ENCODE results near the gene INTS7. TPM values are rescaled to one million over a fixed set of nuclear protein-coding genes. Genes with fewer than 3 reads are reported as not detected.
A peak's percentile ranks its signal among the peaks of the same experiment; 100 is the strongest.

The INTS7 gene
- total RNA-seq, 1 donor from 2014 or later: 20.7 TPM

- no peaks in the 10 kb centered on the region for H3K27me3 Mint-ChIP-seq (ENCODE audit: insufficient read depth, low read depth)
These were observed 32.4 kb upstream of the INTS7 start for GRCh38 chr1:212067787-212068186.

GRCh38 chr1:212062832-212063438 is 27.6 kb upstream of the INTS7 start:
- DNase-seq (ENCODE audit: low spot score): peak; percentile 40
- H3K4me1 Mint-ChIP-seq: no peaks in the 10 kb centered on the region
- H3K79me2 ChIP-seq (ENCODE audit: low read depth): no peaks in the 10 kb centered on the region
- H3K9me3 Mint-ChIP-seq: peaks cover 11% of the 10 kb centered on the region
- H3K27ac ChIP-seq: no peak overlapping the region
- H3K9ac ChIP-seq: no peak overlapping the region
- peaks cover 21% of the 10 kb centered on the region for H3K36me3 ChIP-seq
- no peak for TF ChIP-seq EZH2 (IDR thresholded peaks at IDR 0.05)
- no peak for TF ChIP-seq EZH2phosphoT487 (IDR thresholded peaks at IDR 0.05)
- peak; percentile 69 for TF ChIP-seq CTCF (IDR thresholded peaks at IDR 0.05)
- no peaks in the 10 kb centered on the region for H3K27me3 Mint-ChIP-seq (ENCODE audit: insufficient read depth, low read depth)
- no peak overlapping the region for H3K4me3 Mint-ChIP-seq
- no peaks in the 10 kb centered on the region for H3K27me3 ChIP-seq
- H3K9me3 ChIP-seq (ENCODE audit: low read depth): no peaks in the 10 kb centered on the region
- H3K27ac Mint-ChIP-seq: no peak overlapping the region
- no peak overlapping the region for H2AFZ ChIP-seq (replicated peaks)
- H3K4me3 ChIP-seq: no peak overlapping the region
- H3K36me3 Mint-ChIP-seq: peaks cover 45% of the 10 kb centered on the region
- H4K20me1 ChIP-seq (ENCODE audit: low read depth): no peaks in the 10 kb centered on the region
- H3F3A ChIP-seq (ENCODE audit: low read depth): no peaks in the 10 kb centered on the region
- no peaks in the 10 kb centered on the region for H3K4me1 ChIP-seq
- no peak overlapping the region for H3K4me2 ChIP-seq

More at GRCh38 chr1:212067787-212068186, 32.4 kb upstream of the INTS7 start:
- no peaks in the 10 kb centered on the region for H3F3A ChIP-seq (ENCODE audit: low read depth)
- Mint-ChIP-seq H3K27ac (no peak overlapping the region), H3K4me1 (no peaks in the 10 kb centered on the region), H3K4me3 (no peak overlapping the region), H3K9me3 (no peaks in the 10 kb centered on the region), H3K36me3 (peaks cover 29% of the 10 kb centered on the region)
- H3K27ac ChIP-seq: no peak overlapping the region
- H4K20me1 ChIP-seq (ENCODE audit: low read depth): no peaks in the 10 kb centered on the region
- no peaks in the 10 kb centered on the region for H3K9me3 ChIP-seq (ENCODE audit: low read depth)
- H3K4me2 ChIP-seq: no peak overlapping the region
- peaks cover 32% of the 10 kb centered on the region for H3K36me3 ChIP-seq
- H3K4me1 ChIP-seq: no peaks in the 10 kb centered on the region
- TF ChIP-seq EZH2phosphoT487 (IDR thresholded peaks at IDR 0.05) (no peak), EZH2 (IDR thresholded peaks at IDR 0.05) (no peak), CTCF (IDR thresholded peaks at IDR 0.05) (no peak)
- H3K79me2 ChIP-seq (ENCODE audit: low read depth): no peaks in the 10 kb centered on the region
- H3K27me3 ChIP-seq: no peaks in the 10 kb centered on the region
- no peak overlapping the region for H3K4me3 ChIP-seq
- no peak overlapping the region for H2AFZ ChIP-seq (replicated peaks)
- no peak for DNase-seq (ENCODE audit: low spot score)
- H3K9ac ChIP-seq: no peak overlapping the region

GRCh38 chr1:212060632-212061472 is 25.5 kb upstream of the INTS7 start:
- Histone ChIP-seq H3K36me3 (peaks cover 36% of the 10 kb centered on the region), H3K27ac (no peak overlapping the region), H3K9ac (no peak overlapping the region), H3K79me2 (ENCODE audit: low read depth) (no peaks in the 10 kb centered on the region), H3K4me3 (no peak overlapping the region), H2AFZ (replicated peaks) (no peak overlapping the region), H3K27me3 (no peaks in the 10 kb centered on the region), H3K4me1 (no peaks in the 10 kb centered on the region), H3F3A (ENCODE audit: low read depth) (no peaks in the 10 kb centered on the region), H4K20me1 (ENCODE audit: low read depth) (no peaks in the 10 kb centered on the region), H3K4me2 (no peak overlapping the region), H3K9me3 (ENCODE audit: low read depth) (no peaks in the 10 kb centered on the region)
- peaks cover 56% of the 10 kb centered on the region for H3K36me3 Mint-ChIP-seq
- DNase-seq (ENCODE audit: low spot score): no peak
- peaks cover 29% of the 10 kb centered on the region for H3K9me3 Mint-ChIP-seq
- H3K4me3 Mint-ChIP-seq: no peak overlapping the region
- H3K27ac Mint-ChIP-seq: no peak overlapping the region
- TF ChIP-seq EZH2phosphoT487 (IDR thresholded peaks at IDR 0.05): no peak
- TF ChIP-seq CTCF (IDR thresholded peaks at IDR 0.05): no peak
- no peak for TF ChIP-seq EZH2 (IDR thresholded peaks at IDR 0.05)
- no peaks in the 10 kb centered on the region for H3K27me3 Mint-ChIP-seq (ENCODE audit: insufficient read depth, low read depth)
- no peaks in the 10 kb centered on the region for H3K4me1 Mint-ChIP-seq

All from neural progenitor cell (in vitro differentiated cells).